Upper lobe of left lung (tissue), 6 donors: ENCODE measurements around the gene CRYBA2. TPM values are rescaled to one million over a fixed set of nuclear protein-coding genes. Genes with fewer than 3 reads are reported as not detected.

Source experiments
- ATAC-seq, 2 donors: fragments of 200-7000 bp; cut with Tn5 transposase; one replicate each; pipeline ENCODE4 v1.9.1; 2022; ENCODE audit warnings: mild to moderate bottlenecking in 2 of 2, moderate library complexity in 2 of 2; ENCODE audit not compliant: low FRiP score in 2 of 2
- DNase-seq, 2 donors: peaks; one replicate each; pipeline ENCODE4 v3.0.0-alpha.2; 2019 to 2020
- H3K27ac ChIP-seq, 4 donors: fragments of 200-600 bp; sonication (generic); one replicate each; pipeline ENCODE4 v1.5.1; 2016 to 2019
- H3K27me3 ChIP-seq, 4 donors: fragments of 200-600 bp; sonication (generic); one replicate each; pipeline ENCODE4 v1.5.1; 2017 to 2019
- H3K36me3 ChIP-seq, 4 donors: fragments of 200-600 bp; sonication (generic); one replicate each; pipeline ENCODE4 v1.5.1; 2016 to 2019
- H3K4me1 ChIP-seq, 4 donors: fragments of 200-600 bp; sonication (generic); one replicate each; pipeline ENCODE4 v1.5.1; 2018 to 2019
- H3K4me3 ChIP-seq, 4 donors: fragments of 200-600 bp; sonication (generic); one replicate each; pipeline ENCODE4 v1.5.1; 2017 to 2019; ENCODE audit warnings: mild to moderate bottlenecking in 2 of 4, moderate library complexity in 1 of 4
- H3K9me3 ChIP-seq, 4 donors: fragments of 200-600 bp; sonication (generic); one replicate each; pipeline ENCODE4 v1.5.1; 2018 to 2019
- CTCF ChIP-seq, 6 experiments: fragments of 450-650 bp in 4 of 6; fragments of 200-600 bp in 2 of 6; sonication (generic) in 2 of 6; IDR thresholded peaks; one replicate each; pipeline ENCODE4 v1.5.1; 2016 to 2019; ENCODE audit warnings: antibody characterized with exemption in 6 of 6
- EP300 ChIP-seq, 4 donors: sonication (generic); formaldehyde crosslinking; IDR thresholded peaks; one replicate each; pipeline ENCODE4 v1.5.1; 2017; ENCODE audit warnings: antibody characterized with exemption in 4 of 4, control low read depth in 2 of 4
- POLR2A ChIP-seq, 4 donors: fragments of 450-650 bp; IDR thresholded peaks; one replicate each; pipeline ENCODE4 v1.5.1; 2016 to 2017; ENCODE audit warnings: antibody characterized with exemption in 4 of 4, mild to moderate bottlenecking in 2 of 4
- POLR2AphosphoS5 ChIP-seq, 2 donors: sonication (generic); formaldehyde crosslinking; IDR thresholded peaks; one replicate each; pipeline ENCODE4 v1.5.1; 2017; ENCODE audit warnings: antibody characterized with exemption in 2 of 2
- WGBS, 2 donors: methylation state at CpG; one replicate each; pipeline ENCODE4 v1.1.5; 2017 to 2018; 5-methylcytosine and 5-hydroxymethylcytosine counted together
- small RNA-seq, 4 donors: library from RNA; depleted of rRNA; stranded (forward); fragments of <200 nt; gene quantifications; one replicate each; pipeline ENCODE3, GENCODE V24; 2016
- total RNA-seq, 6 donors: library from RNA; depleted of rRNA in 4 of 6; stranded (reverse); fragments of >200 nt in 4 of 6; gene quantifications; one replicate each; pipeline versions ENCODE4 v1.1.0 to v1.2.1, GENCODE V29; 2016 to 2021
- donor health status: DM: no; HTN: no; CAD: no; lungs with moderate emphysema.
- donor health status: DM: no; HTN: yes; CAD: no; lungs with severe emphysema.

Gene CRYBA2
- total RNA-seq, 6 donors from 2014 or later: not detected

- peaks cover 0 to 13% (median 7%) of the 10 kb centered on the region in 4 donors for H3K27me3 ChIP-seq
- H3K4me3 ChIP-seq: no peak overlapping the region
- peaks cover 5 to 8% (median 7%) of the 10 kb centered on the region in 4 donors for H3K4me1 ChIP-seq
- TF ChIP-seq CTCF (IDR thresholded peaks at IDR 0.05): no peak
- no peak for TF ChIP-seq EP300 (IDR thresholded peaks at IDR 0.05)
- TF ChIP-seq POLR2A (IDR thresholded peaks at IDR 0.05): no peak
- TF ChIP-seq POLR2AphosphoS5 (IDR thresholded peaks at IDR 0.05): no peak
- ATAC-seq (no peak), DNase-seq (no peak)
- no peak overlapping the region for H3K27ac ChIP-seq
- no peaks in the 10 kb centered on the region for H3K36me3 ChIP-seq
- no peaks in the 10 kb centered on the region for H3K9me3 ChIP-seq
- 74 to 75% methylated on average over 8 of the region's 8 CpGs for whole genome bisulfite sequencing, 2 donors
Observed at GRCh38 chr2:218954541-218955300, 38.5 kb downstream of the CRYBA2 start.

- no peak for ATAC-seq
- WGBS, 2 donors: 75 to 77% methylated on average over 10 to 18 of the region's 18 CpGs
- TF ChIP-seq POLR2A (IDR thresholded peaks at IDR 0.05): no peak
Observed at GRCh38 chr2:218953366-218953954, 39.8 kb downstream of the CRYBA2 start.

GRCh38 chr2:218952160-218952559 lies 41.1 kb downstream of the CRYBA2 start:
- H3K27me3 ChIP-seq: no peaks in the 10 kb centered on the region
- TF ChIP-seq POLR2AphosphoS5 (IDR thresholded peaks at IDR 0.05) (no peak), EP300 (IDR thresholded peaks at IDR 0.05) (no peak), CTCF (IDR thresholded peaks at IDR 0.05) (no peak), POLR2A (IDR thresholded peaks at IDR 0.05) (no peak)
- DNase-seq (no peak), ATAC-seq (no peak)
- no peaks in the 10 kb centered on the region for H3K4me1 ChIP-seq
- no peak overlapping the region for H3K27ac ChIP-seq
- no peak overlapping the region for H3K4me3 ChIP-seq
- WGBS, 2 donors: 90 to 97% methylated on average over 7 of the region's 7 CpGs
- no peaks in the 10 kb centered on the region for H3K36me3 ChIP-seq
- H3K9me3 ChIP-seq: no peaks in the 10 kb centered on the region

More at GRCh38 chr2:218953366-218953954, 39.8 kb downstream of the CRYBA2 start:
- peaks cover 0 to under 1% (median 0%) of the 10 kb centered on the region in 4 donors for H3K27me3 ChIP-seq
- no peaks in the 10 kb centered on the region for H3K36me3 ChIP-seq
- H3K27ac ChIP-seq: no peak overlapping the region
- no peaks in the 10 kb centered on the region for H3K9me3 ChIP-seq
- H3K4me1 ChIP-seq: no peaks in the 10 kb centered on the region
- no peak overlapping the region for H3K4me3 ChIP-seq
- peak in 1 of 2 donors; percentile 52 for DNase-seq

GRCh38 chr2:218946621-218947020 lies 46.6 kb downstream of the CRYBA2 start:
- Histone ChIP-seq H3K4me1 (no peaks in the 10 kb centered on the region), H3K27me3 (no peaks in the 10 kb centered on the region), H3K4me3 (no peak overlapping the region), H3K9me3 (no peaks in the 10 kb centered on the region), H3K36me3 (no peaks in the 10 kb centered on the region), H3K27ac (no peak overlapping the region)
- DNase-seq (no peak), ATAC-seq (no peak)
- TF ChIP-seq EP300 (IDR thresholded peaks at IDR 0.05): no peak
- no peak for TF ChIP-seq POLR2AphosphoS5 (IDR thresholded peaks at IDR 0.05)
- WGBS, 2 donors: 83 to 88% methylated on average over 1 of the region's 1 CpG

GRCh38 chr2:218944759-218945404 lies 48.3 kb downstream of the CRYBA2 start:
- TF ChIP-seq CTCF (IDR thresholded peaks at IDR 0.05) (no peak), EP300 (IDR thresholded peaks at IDR 0.05) (no peak), POLR2A (IDR thresholded peaks at IDR 0.05) (no peak), POLR2AphosphoS5 (IDR thresholded peaks at IDR 0.05) (no peak)
- Histone ChIP-seq H3K9me3 (no peaks in the 10 kb centered on the region), H3K27me3 (no peaks in the 10 kb centered on the region), H3K4me3 (no peak overlapping the region), H3K36me3 (no peaks in the 10 kb centered on the region), H3K27ac (no peak overlapping the region), H3K4me1 (no peaks in the 10 kb centered on the region)
- ATAC-seq (no peak), DNase-seq (no peak)
- 71 to 73% methylated on average over 1 of the region's 1 CpG for WGBS, 2 donors

Small RNA genes lying within 50 kb of the gene (small RNA-seq; reads per million reads assigned to genes)
- 2,346 to 12,534 (median 7,330) reads per million in 4 donors for gene MIR375

Other genes starting within 250 kb of the CRYBA2 start
- 100 to 1,000 TPM in 5 of 6 donors, 10 to 100 TPM in 1; 70.1 to 178 (median 160) TPM for gene CYP27A1, start 211.3 kb downstream of the CRYBA2 start, total RNA-seq
- gene PRKAG3, start 161.6 kb downstream of the CRYBA2 start, total RNA-seq: not detected
- gene WNT6, start 133.6 kb downstream of the CRYBA2 start, total RNA-seq: 1 to 10 TPM in 1 of 6 donors, under 1 TPM in 2, not detected in 3; 0.31 to 4.2 (median 0.44) TPM
- gene WNT10A, start 112.6 kb downstream of the CRYBA2 start, total RNA-seq: 1 to 10 TPM in 1 of 6 donors, under 1 TPM in 3, not detected in 2; 0.15 to 1.0 (median 0.55) TPM
- gene CDK5R2, start 33.8 kb downstream of the CRYBA2 start, total RNA-seq: not detected
- not detected for gene FEV, start 8.2 kb downstream of the CRYBA2 start, total RNA-seq
- 10 to 100 TPM in 3 of 6 donors, 1 to 10 TPM in 2, under 1 TPM in 1; 0.26 to 18.7 (median 10.7) TPM for gene CFAP65, start 48.1 kb upstream of the CRYBA2 start, total RNA-seq
- 1 to 10 TPM in 3 of 6 donors, under 1 TPM in 1, not detected in 2; 0.80 to 4.4 (median 1.5) TPM for gene IHH, start 67.5 kb upstream of the CRYBA2 start, total RNA-seq
- 10 to 100 TPM in 5 of 6 donors, 1 to 10 TPM in 1; 7.9 to 26.2 (median 14.3) TPM for gene NHEJ1, start 167.4 kb upstream of the CRYBA2 start, total RNA-seq
- gene SLC23A3, start 176.6 kb upstream of the CRYBA2 start, total RNA-seq: 1 to 10 TPM in 4 of 6 donors, under 1 TPM in 2; 0.33 to 6.3 (median 2.6) TPM
- gene CNPPD1, start 183.5 kb upstream of the CRYBA2 start, total RNA-seq: 10 to 100 TPM; 42.7 to 86.8 (median 49.4) TPM
- 100 to 1,000 TPM in 1 of 6 donors, 10 to 100 TPM in 5; 46.1 to 100 (median 60.5) TPM for gene RETREG2, start 184.9 kb upstream of the CRYBA2 start, total RNA-seq
- 10 to 100 TPM; 38.7 to 59.7 (median 43.3) TPM for gene ZFAND2B, start 213.4 kb upstream of the CRYBA2 start, total RNA-seq
- gene ABCB6, start 225.5 kb upstream of the CRYBA2 start, total RNA-seq: 10 to 100 TPM; 11.0 to 35.6 (median 21.9) TPM
- 10 to 100 TPM; 40.9 to 57.7 (median 49.8) TPM for gene ATG9A, start 236.2 kb upstream of the CRYBA2 start, total RNA-seq
- 100 to 1,000 TPM in 2 of 6 donors, 10 to 100 TPM in 4; 26.0 to 339 (median 67.2) TPM for gene ANKZF1, start 236.4 kb upstream of the CRYBA2 start, total RNA-seq